ENCODE data around the gene ARMS2.

The ARMS2 gene

DNA sequence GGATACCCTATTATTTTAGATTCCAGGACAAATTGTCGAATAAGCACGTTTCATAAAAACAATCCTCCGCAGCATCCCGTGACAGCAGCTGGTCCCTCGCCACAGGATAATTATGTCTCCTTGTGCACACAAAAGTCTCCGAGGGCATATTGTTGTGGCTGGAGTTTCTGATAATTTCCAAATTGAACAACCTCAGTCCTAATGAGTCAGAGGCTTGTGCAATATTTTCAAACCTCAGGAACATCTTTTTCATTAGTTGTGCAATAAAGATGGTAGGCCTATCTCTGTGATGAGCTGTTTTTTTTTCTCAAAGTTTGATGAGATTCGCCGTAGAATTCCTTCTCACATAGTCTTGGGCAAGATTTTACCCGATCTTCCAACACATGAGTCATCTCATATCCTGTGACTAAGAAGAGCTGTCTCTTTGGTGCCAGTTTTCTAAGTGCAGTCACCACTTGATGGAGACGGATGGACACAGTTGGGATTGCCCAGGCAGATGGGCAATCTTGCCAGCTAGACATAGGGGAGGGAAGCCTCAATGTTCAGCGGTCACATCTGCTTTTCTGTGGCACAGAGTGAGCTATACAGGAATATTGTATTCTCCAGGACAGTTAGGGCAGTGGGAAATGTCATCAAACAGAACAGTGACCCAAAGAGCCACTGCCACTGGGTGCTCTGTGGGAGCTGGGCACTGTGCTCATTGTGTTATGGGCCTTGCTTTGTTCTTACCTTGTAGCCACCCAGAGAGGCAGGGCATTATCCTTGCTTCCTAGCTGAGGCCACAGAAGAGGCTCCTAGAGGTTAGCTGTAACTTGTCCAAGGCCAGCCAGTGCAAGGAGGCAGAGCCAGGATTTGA lies 14.7 kb downstream of the ARMS2 start:
- H3K4me2 ChIP-seq (ENCODE audit: low read length), result no peak overlapping the region
- no peak overlapping the region for H3K4ac ChIP-seq (ENCODE audit: low read depth, low read length)
- no peak overlapping the region for H3K56ac ChIP-seq (ENCODE audit: low read length)
- no CpG with 5 or more reads among the region's 11 CpGs for WGBS (ENCODE audit: extremely low coverage, insufficient coverage, low lambda C conversion rate)
- no peak overlapping the region for H3K18ac ChIP-seq (ENCODE audit: low read length)
- H2BK120ac ChIP-seq (ENCODE audit: low read depth, low read length), result no peak overlapping the region
- peaks cover 2% of the 10 kb centered on the region for H3K27me3 ChIP-seq (ENCODE audit: insufficient read depth, low read length, poor library complexity)
- no peak overlapping the region for H3K27ac ChIP-seq (ENCODE audit: low read depth, low read length)
- no peak overlapping the region for H2AK5ac ChIP-seq (ENCODE audit: low read length)
- H3K4me3 ChIP-seq (ENCODE audit: low read length), result no peak overlapping the region
- no peak overlapping the region for H3K23ac ChIP-seq (ENCODE audit: low read length)
- no peak overlapping the region for H4K8ac ChIP-seq (ENCODE audit: low read depth, low read length)
- H2BK5ac ChIP-seq (ENCODE audit: low read length), result no peak overlapping the region
- no peak for DNase-seq
- no peaks in the 10 kb centered on the region for H3K36me3 ChIP-seq (ENCODE audit: control insufficient read depth, insufficient read depth, low read length)
- no peak overlapping the region for H3K9ac ChIP-seq (ENCODE audit: low read length)
- H2BK15ac ChIP-seq (replicated peaks; ENCODE audit: low read depth), result no peak overlapping the region
- no peaks in the 10 kb centered on the region for H3K79me2 ChIP-seq (ENCODE audit: control insufficient read depth, insufficient read depth, low read length)
- no peaks in the 10 kb centered on the region for H3K4me1 ChIP-seq (ENCODE audit: control insufficient read depth, low read depth, low read length)
- H4K5ac ChIP-seq (ENCODE audit: low read length), result no peak overlapping the region
- H3K79me1 ChIP-seq (ENCODE audit: low read length), result no peaks in the 10 kb centered on the region

DNA sequence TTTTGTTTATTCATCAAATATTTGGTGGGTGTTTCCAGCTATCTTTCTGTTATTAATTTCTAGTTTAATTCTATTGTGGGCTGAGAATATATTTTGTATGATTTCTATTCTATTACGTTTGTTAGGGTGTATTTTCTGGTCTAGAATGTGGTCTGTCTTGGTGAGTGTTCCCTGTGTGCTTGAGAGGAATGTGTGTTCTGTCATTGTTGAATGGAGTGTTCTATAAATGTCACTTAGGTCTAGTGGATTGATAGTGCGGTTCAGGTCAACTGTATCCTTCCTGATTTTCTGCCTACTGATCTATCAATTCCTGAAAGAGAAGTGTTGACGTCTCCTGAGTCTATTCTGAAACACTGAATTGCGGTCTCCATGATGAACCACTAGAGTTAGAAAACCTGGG lies 15.4 kb downstream of the ARMS2 start:
- Histone ChIP-seq H4K5ac (ENCODE audit: low read length) (no peak overlapping the region), H3K79me1 (ENCODE audit: low read length) (no peaks in the 10 kb centered on the region), H2BK15ac (replicated peaks; ENCODE audit: low read depth) (no peak overlapping the region), H3K9ac (ENCODE audit: low read length) (no peak overlapping the region), H3K23ac (ENCODE audit: low read length) (no peak overlapping the region), H3K4me3 (ENCODE audit: low read length) (no peak overlapping the region), H3K27ac (ENCODE audit: low read depth, low read length) (no peak overlapping the region), H3K4me1 (ENCODE audit: control insufficient read depth, low read depth, low read length) (no peaks in the 10 kb centered on the region), H3K18ac (ENCODE audit: low read length) (no peak overlapping the region), H3K56ac (ENCODE audit: low read length) (no peak overlapping the region), H2BK5ac (ENCODE audit: low read length) (no peak overlapping the region), H3K27me3 (ENCODE audit: insufficient read depth, low read length, poor library complexity) (no peaks in the 10 kb centered on the region), H2AK5ac (ENCODE audit: low read length) (no peak overlapping the region), H3K79me2 (ENCODE audit: control insufficient read depth, insufficient read depth, low read length) (no peaks in the 10 kb centered on the region), H3K4ac (ENCODE audit: low read depth, low read length) (no peak overlapping the region), H2BK120ac (ENCODE audit: low read depth, low read length) (no peak overlapping the region), H3K4me2 (ENCODE audit: low read length) (no peak overlapping the region), H4K8ac (ENCODE audit: low read depth, low read length) (no peak overlapping the region), H3K36me3 (ENCODE audit: control insufficient read depth, insufficient read depth, low read length) (no peaks in the 10 kb centered on the region)
- DNase-seq, result no peak
- WGBS (ENCODE audit: extremely low coverage, insufficient coverage, low lambda C conversion rate), result no CpG with 5 or more reads among the region's 4 CpGs

DNA sequence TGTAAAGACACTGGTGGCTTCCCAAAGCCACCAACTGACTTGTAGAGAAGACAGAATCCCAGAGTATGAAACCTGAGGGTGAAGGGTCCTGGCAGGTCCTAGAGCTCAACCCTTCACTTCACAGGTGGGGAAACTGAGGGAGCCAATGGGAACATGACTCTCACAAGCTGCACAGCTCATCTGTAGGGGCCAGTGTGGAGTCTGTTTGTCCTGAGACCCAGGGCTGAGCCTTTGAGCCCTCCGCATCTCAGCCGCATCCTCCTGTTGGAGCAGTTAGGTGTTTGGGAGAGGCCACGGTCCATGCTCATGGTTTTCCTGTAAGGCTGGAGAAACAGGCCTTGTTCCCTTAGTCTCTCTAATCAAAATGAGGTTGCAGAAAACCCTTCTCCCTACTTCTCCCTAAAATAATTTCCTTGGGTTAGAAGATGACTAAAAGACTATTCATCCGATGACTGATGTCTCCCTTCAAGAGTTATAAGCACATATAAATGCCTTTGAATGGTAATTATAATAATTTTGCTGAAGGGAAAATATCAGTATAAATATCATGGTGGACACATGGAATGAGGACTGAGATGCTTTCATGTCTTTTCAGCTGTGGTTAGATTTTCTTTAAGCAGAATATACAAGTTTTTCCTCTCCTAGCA lies 17.2 kb downstream of the ARMS2 start:
- H3K23ac ChIP-seq (ENCODE audit: low read length), result no peak overlapping the region
- no peak overlapping the region for H2BK15ac ChIP-seq (replicated peaks; ENCODE audit: low read depth)
- H3K36me3 ChIP-seq (ENCODE audit: control insufficient read depth, insufficient read depth, low read length), result no peaks in the 10 kb centered on the region
- no peak overlapping the region for H4K8ac ChIP-seq (ENCODE audit: low read depth, low read length)
- no peak overlapping the region for H3K4me3 ChIP-seq (ENCODE audit: low read length)
- H3K79me2 ChIP-seq (ENCODE audit: control insufficient read depth, insufficient read depth, low read length), result no peaks in the 10 kb centered on the region
- H3K4me1 ChIP-seq (ENCODE audit: control insufficient read depth, low read depth, low read length), result no peaks in the 10 kb centered on the region
- WGBS (ENCODE audit: extremely low coverage, insufficient coverage, low lambda C conversion rate), result no CpG with 5 or more reads among the region's 4 CpGs
- no peak overlapping the region for H3K4ac ChIP-seq (ENCODE audit: low read depth, low read length)
- H2BK120ac ChIP-seq (ENCODE audit: low read depth, low read length), result no peak overlapping the region
- no peak overlapping the region for H3K27ac ChIP-seq (ENCODE audit: low read depth, low read length)
- H2BK5ac ChIP-seq (ENCODE audit: low read length), result no peak overlapping the region
- H3K56ac ChIP-seq (ENCODE audit: low read length), result no peak overlapping the region
- H3K18ac ChIP-seq (ENCODE audit: low read length), result no peak overlapping the region
- no peak overlapping the region for H4K5ac ChIP-seq (ENCODE audit: low read length)
- H3K27me3 ChIP-seq (ENCODE audit: insufficient read depth, low read length, poor library complexity), result no peaks in the 10 kb centered on the region
- H3K9ac ChIP-seq (ENCODE audit: low read length), result no peak overlapping the region
- DNase-seq, result no peak
- H3K4me2 ChIP-seq (ENCODE audit: low read length), result no peak overlapping the region
- no peak overlapping the region for H2AK5ac ChIP-seq (ENCODE audit: low read length)
- no peaks in the 10 kb centered on the region for H3K79me1 ChIP-seq (ENCODE audit: low read length)

DNA sequence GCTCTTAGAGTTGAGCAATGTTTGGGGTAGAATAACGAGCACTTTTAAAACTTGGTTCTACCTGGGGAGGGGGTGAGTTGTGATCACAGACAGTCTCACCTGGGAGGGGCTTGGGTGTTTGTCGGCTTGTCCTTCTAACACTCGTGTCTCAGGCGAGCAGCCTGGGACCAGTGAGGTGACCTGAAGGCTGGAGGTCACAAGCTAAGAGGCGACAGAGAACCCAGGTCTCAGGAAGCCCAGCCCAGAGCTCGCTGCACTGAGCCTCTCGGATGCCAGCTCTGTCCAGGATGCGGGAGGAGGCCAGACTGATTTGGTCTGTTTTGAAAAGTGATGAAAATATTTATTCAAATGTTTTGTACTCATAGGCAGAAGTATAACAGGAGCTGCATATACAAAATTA lies 18.7 kb downstream of the ARMS2 start:
- Histone ChIP-seq H3K79me1 (ENCODE audit: low read length) (no peaks in the 10 kb centered on the region), H3K9ac (ENCODE audit: low read length) (no peak overlapping the region), H3K56ac (ENCODE audit: low read length) (no peak overlapping the region), H2BK15ac (replicated peaks; ENCODE audit: low read depth) (no peak overlapping the region), H2BK120ac (ENCODE audit: low read depth, low read length) (no peak overlapping the region), H3K4me2 (ENCODE audit: low read length) (no peak overlapping the region), H4K8ac (ENCODE audit: low read depth, low read length) (no peak overlapping the region), H3K4me3 (ENCODE audit: low read length) (no peak overlapping the region), H3K4me1 (ENCODE audit: control insufficient read depth, low read depth, low read length) (no peaks in the 10 kb centered on the region), H3K27ac (ENCODE audit: low read depth, low read length) (no peak overlapping the region), H2BK5ac (ENCODE audit: low read length) (no peak overlapping the region), H3K4ac (ENCODE audit: low read depth, low read length) (no peak overlapping the region), H3K18ac (ENCODE audit: low read length) (no peak overlapping the region), H2AK5ac (ENCODE audit: low read length) (no peak overlapping the region), H3K23ac (ENCODE audit: low read length) (no peak overlapping the region), H3K36me3 (ENCODE audit: control insufficient read depth, insufficient read depth, low read length) (no peaks in the 10 kb centered on the region), H3K27me3 (ENCODE audit: insufficient read depth, low read length, poor library complexity) (no peaks in the 10 kb centered on the region), H3K79me2 (ENCODE audit: control insufficient read depth, insufficient read depth, low read length) (no peaks in the 10 kb centered on the region), H4K5ac (ENCODE audit: low read length) (no peak overlapping the region)
- no CpG with 5 or more reads among the region's 8 CpGs for WGBS (ENCODE audit: extremely low coverage, insufficient coverage, low lambda C conversion rate)
- no peak for DNase-seq

DNA sequence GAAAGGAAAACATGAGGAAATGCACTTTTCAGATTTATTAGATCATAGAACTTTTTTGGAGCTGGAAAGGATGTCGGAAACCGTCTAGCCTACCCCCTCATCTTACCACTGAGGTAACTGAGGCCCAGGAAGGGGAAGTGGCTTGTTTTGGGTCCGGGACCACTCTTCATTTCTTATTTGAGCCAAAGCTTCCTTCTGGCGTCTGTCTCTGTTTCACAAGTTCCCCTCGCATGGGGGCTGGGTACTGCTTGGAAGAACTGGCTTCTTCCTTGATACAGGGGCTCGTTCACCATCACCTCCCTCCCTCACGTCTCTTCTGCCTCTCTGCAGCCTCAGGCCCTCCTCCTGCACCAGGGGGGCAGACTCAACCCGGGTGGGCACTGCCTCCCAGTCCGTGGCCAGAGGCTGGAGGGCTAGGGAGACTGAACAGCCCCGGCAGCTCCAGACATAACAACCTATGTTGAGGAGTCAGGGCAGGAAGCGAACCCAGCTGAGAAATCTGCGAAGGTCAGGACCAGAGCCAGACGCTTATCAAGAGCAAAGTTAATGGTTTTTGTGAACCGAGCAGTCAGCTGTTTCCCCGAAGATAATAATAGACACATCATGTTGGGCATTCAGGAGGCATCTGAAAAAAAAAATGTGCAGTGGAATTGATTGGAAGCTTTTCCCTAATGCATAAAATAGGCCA lies 19.8 kb downstream of the ARMS2 start:
- Histone ChIP-seq H3K4me2 (ENCODE audit: low read length) (no peak overlapping the region), H4K8ac (ENCODE audit: low read depth, low read length) (no peak overlapping the region), H2AK5ac (ENCODE audit: low read length) (no peak overlapping the region), H2BK5ac (ENCODE audit: low read length) (no peak overlapping the region), H3K4me3 (ENCODE audit: low read length) (no peak overlapping the region), H3K27ac (ENCODE audit: low read depth, low read length) (no peak overlapping the region), H3K36me3 (ENCODE audit: control insufficient read depth, insufficient read depth, low read length) (no peaks in the 10 kb centered on the region), H3K23ac (ENCODE audit: low read length) (no peak overlapping the region), H4K5ac (ENCODE audit: low read length) (no peak overlapping the region), H3K18ac (ENCODE audit: low read length) (no peak overlapping the region), H2BK15ac (replicated peaks; ENCODE audit: low read depth) (no peak overlapping the region), H3K79me2 (ENCODE audit: control insufficient read depth, insufficient read depth, low read length) (no peaks in the 10 kb centered on the region), H3K27me3 (ENCODE audit: insufficient read depth, low read length, poor library complexity) (no peaks in the 10 kb centered on the region), H3K79me1 (ENCODE audit: low read length) (no peaks in the 10 kb centered on the region), H3K56ac (ENCODE audit: low read length) (peak overlapping the region; percentile 42), H3K4me1 (ENCODE audit: control insufficient read depth, low read depth, low read length) (no peaks in the 10 kb centered on the region), H2BK120ac (ENCODE audit: low read depth, low read length) (no peak overlapping the region), H3K4ac (ENCODE audit: low read depth, low read length) (no peak overlapping the region), H3K9ac (ENCODE audit: low read length) (no peak overlapping the region)
- no CpG with 5 or more reads among the region's 15 CpGs for WGBS (ENCODE audit: extremely low coverage, insufficient coverage, low lambda C conversion rate)
- no peak for DNase-seq

All from mesendoderm (in vitro differentiated cells).